Esophagus squamous epithelium (tissue), 5 donors: ENCODE data around the gene GP5. TPM values are rescaled to one million over a fixed set of nuclear protein-coding genes. Genes with fewer than 3 reads are reported as not detected.

Experiments used
- DNase-seq: peaks from one replicate; lab custom pipeline; 2025; lab: John Stamatoyannopoulos, UW
- H3K27ac ChIP-seq, 4 donors: fragments of 200-600 bp; sonication (generic); one replicate each; pipeline ENCODE4 v1.5.1; 2016 to 2019; ENCODE audit warnings: mild to moderate bottlenecking in 1 of 4
- H3K27me3 ChIP-seq, 4 donors: fragments of 200-600 bp; sonication (generic); 1 replicate in 3 of 4; 2 replicates in 1 of 4; pipeline versions ENCODE4 v1.5.1 to v1.6.0; 2017 to 2021; ENCODE audit warnings: antibody characterized with exemption in 1 of 4
- H3K36me3 ChIP-seq, 3 donors: fragments of 200-600 bp; sonication (generic); one replicate each; pipeline ENCODE4 v1.5.1; 2016 to 2019
- H3K4me1 ChIP-seq, 3 donors: fragments of 200-600 bp; sonication (generic); one replicate each; pipeline ENCODE4 v1.5.1; 2017 to 2019
- H3K4me3 ChIP-seq, 4 donors: fragments of 200-600 bp; sonication (generic); 1 replicate in 3 of 4; 2 replicates in 1 of 4; pipeline ENCODE4 v1.5.1; 2016 to 2019; ENCODE audit warnings: mild to moderate bottlenecking in 2 of 4, moderate library complexity in 1 of 4
- H3K9me3 ChIP-seq, 3 donors: fragments of 200-600 bp; sonication (generic); one replicate each; pipeline ENCODE4 v1.5.1; 2016 to 2019
- CTCF ChIP-seq, 6 experiments: fragments of 450-650 bp in 4 of 6; fragments of 200-600 bp in 2 of 6; sonication (generic) in 2 of 6; IDR thresholded peaks; one replicate each; pipeline ENCODE4 v1.5.1; 2016 to 2019; ENCODE audit warnings: antibody characterized with exemption in 6 of 6, mild to moderate bottlenecking in 4 of 6, moderate library complexity in 4 of 6
- POLR2A ChIP-seq, 4 donors: fragments of 450-650 bp; IDR thresholded peaks; one replicate each; pipeline ENCODE4 v1.6.1; 2017; ENCODE audit warnings: antibody characterized with exemption in 4 of 4, mild to moderate bottlenecking in 4 of 4, moderate library complexity in 3 of 4
- WGBS, 2 donors: methylation state at CpG; one replicate each; pipeline ENCODE4 v1.1.5; 2018; 5-methylcytosine and 5-hydroxymethylcytosine counted together
- intact Hi-C: fragments of 100-400 bp; cut with DNase I; formaldehyde crosslinking; loops from one replicate; pipeline ENCODE4 v1.15.0; 2022
- total RNA-seq, 4 donors: library from RNA; depleted of rRNA; stranded (reverse); fragments of >200 nt; gene quantifications; one replicate each; pipeline ENCODE4 v1.1.0, GENCODE V29; 2016
- donor health status: DM: yes; HTN: yes; CAD: no.

The GP5 gene
- total RNA-seq, 4 donors from 2014 or later = 0.38 TPM; not detected in 3

GRCh38 chr3:194443901-194444300 lies 44.8 kb upstream of the GP5 start:
- 88 to 94% methylated on average over 2 of the region's 2 CpGs for WGBS, 2 donors
- TF ChIP-seq CTCF (IDR thresholded peaks at IDR 0.05) (no peak), POLR2A (IDR thresholded peaks at IDR 0.05) (no peak)
- intact Hi-C loops = no loop called here

GRCh38 chr3:194440756-194441155 lies 41.7 kb upstream of the GP5 start:
- TF ChIP-seq CTCF (IDR thresholded peaks at IDR 0.05) (no peak), POLR2A (IDR thresholded peaks at IDR 0.05) (no peak)
- intact Hi-C loops = no loop called here
- peaks cover 0 to 98% (median 2%) of the 10 kb centered on the region in 3 donors for H3K36me3 ChIP-seq
- no peak overlapping the region for H3K27ac ChIP-seq
- no peaks in the 10 kb centered on the region for H3K27me3 ChIP-seq
- H3K9me3 ChIP-seq = no peaks in the 10 kb centered on the region
- no peak for DNase-seq
- no peaks in the 10 kb centered on the region for H3K4me1 ChIP-seq
- no peak overlapping the region for H3K4me3 ChIP-seq
- WGBS, 2 donors = 57 to 63% methylated on average over 2 of the region's 2 CpGs

More at GRCh38 chr3:194443901-194444300, 44.8 kb upstream of the GP5 start:
- H3K4me3 ChIP-seq = no peak overlapping the region
- no peak for DNase-seq
- H3K36me3 ChIP-seq = peaks cover 0 to 98% (median 15%) of the 10 kb centered on the region in 3 donors
- H3K9me3 ChIP-seq = no peaks in the 10 kb centered on the region
- H3K4me1 ChIP-seq = no peaks in the 10 kb centered on the region
- no peaks in the 10 kb centered on the region for H3K27me3 ChIP-seq
- no peak overlapping the region for H3K27ac ChIP-seq

- intact Hi-C loops = no loop called here
- TF ChIP-seq CTCF (IDR thresholded peaks at IDR 0.05) (no peak), POLR2A (IDR thresholded peaks at IDR 0.05) (no peak)
- WGBS, 2 donors = 77 to 79% methylated on average over 6 of the region's 6 CpGs
- Histone ChIP-seq H3K4me1 (no peaks in the 10 kb centered on the region), H3K27ac (no peak overlapping the region), H3K27me3 (no peaks in the 10 kb centered on the region), H3K9me3 (no peaks in the 10 kb centered on the region), H3K4me3 (no peak overlapping the region), H3K36me3 (peaks cover 0 to 98% (median 0%) of the 10 kb centered on the region in 3 donors)
- no peak for DNase-seq
Observed at GRCh38 chr3:194439881-194440550, 41.0 kb upstream of the GP5 start.

GRCh38 chr3:194434503-194434902 lies 35.4 kb upstream of the GP5 start:
- Histone ChIP-seq H3K27ac (no peak overlapping the region), H3K36me3 (peaks cover 4 to 100% (median 4%) of the 10 kb centered on the region in 3 donors), H3K4me3 (no peak overlapping the region), H3K27me3 (no peaks in the 10 kb centered on the region), H3K4me1 (no peaks in the 10 kb centered on the region), H3K9me3 (no peaks in the 10 kb centered on the region)
- WGBS, 2 donors = 67 to 92% methylated on average over 3 of the region's 3 CpGs
- DNase-seq = no peak
- intact Hi-C loops = no loop called here
- TF ChIP-seq CTCF (IDR thresholded peaks at IDR 0.05) (no peak), POLR2A (IDR thresholded peaks at IDR 0.05) (no peak)

- Histone ChIP-seq H3K9me3 (no peaks in the 10 kb centered on the region), H3K4me1 (no peaks in the 10 kb centered on the region), H3K27me3 (no peaks in the 10 kb centered on the region), H3K36me3 (peaks cover 4 to 98% (median 7%) of the 10 kb centered on the region in 3 donors), H3K27ac (no peak overlapping the region), H3K4me3 (no peak overlapping the region)
- TF ChIP-seq POLR2A (IDR thresholded peaks at IDR 0.05) = no peak
- no peak for TF ChIP-seq CTCF (IDR thresholded peaks at IDR 0.05)
- DNase-seq = no peak
- WGBS, 2 donors = 87 to 88% methylated on average over 5 of the region's 5 CpGs
- intact Hi-C loops = no loop called here
Observed at GRCh38 chr3:194431554-194431953, 32.5 kb upstream of the GP5 start.
